HG03469 (cell line): Measurements from ENCODE around the gene MRPS7.
"Not testable (repeated sequence)": the region's sequence is repeated elsewhere in the genome, so short reads cannot be mapped to it uniquely, and the experiment has no call there.

ENCODE experiments used
- ATAC-seq: cut with Tn5 transposase; IDR thresholded peaks from one replicate; pipeline ENCODE4 v1.9.1; 2021; ENCODE audit warnings: mild to moderate bottlenecking, moderate library complexity, moderate number of reproducible peaks; ENCODE audit not compliant: unreplicated experiment

Gene MRPS7

GRCh38 chr17:75270966-75271232, 9.2 kb downstream of the MRPS7 start, which contains the start of gene MIF4GD:
MIF4GD (minus strand) TSS chr17:75271231; CDS start chr17:75270195, 1,036 bp downstream.
- ATAC-seq: no peak

- ATAC-seq: peak; percentile 59
Measured at GRCh38 chr17:75271233-75271954, 9.7 kb downstream of the MRPS7 start.

GRCh38 chr17:75271955-75272847, 10.5 kb downstream of the MRPS7 start:
- ATAC-seq: no peak

- ATAC-seq: no peak
Measured at GRCh38 chr17:75272848-75273184, 11.1 kb downstream of the MRPS7 start.

GRCh38 chr17:75273977-75274708, 12.5 kb downstream of the MRPS7 start:
- ATAC-seq: no peak

GRCh38 chr17:75277664-75278071, 16.0 kb downstream of the MRPS7 start:
- no peak for ATAC-seq

GRCh38 chr17:75280189-75280588, 18.5 kb downstream of the MRPS7 start:
- ATAC-seq: not testable (repeated sequence)

- ATAC-seq: no peak
Measured at GRCh38 chr17:75285123-75285522, 23.4 kb downstream of the MRPS7 start.

GRCh38 chr17:75287221-75287620, 25.5 kb downstream of the MRPS7 start:
- no peak for ATAC-seq

GRCh38 chr17:75288359-75288758, 26.7 kb downstream of the MRPS7 start:
- ATAC-seq: no peak

- peak; percentile 11 for ATAC-seq
Measured at GRCh38 chr17:75288770-75289114, 27.1 kb downstream of the MRPS7 start.

- peak; percentile 80 for ATAC-seq
Measured at GRCh38 chr17:75289115-75289831, 27.6 kb downstream of the MRPS7 start, which contains the start of gene SLC25A19. SLC25A19 (minus strand) TSS chr17:75289433; CDS start chr17:75286764, 2,669 bp downstream.

- no peak for ATAC-seq
Measured at GRCh38 chr17:75289832-75290337, 28.2 kb downstream of the MRPS7 start.

GRCh38 chr17:75292810-75293448, 31.2 kb downstream of the MRPS7 start:
- ATAC-seq: not testable (repeated sequence)

GRCh38 chr17:75295201-75296158, 33.8 kb downstream of the MRPS7 start:
- peak; percentile 40 for ATAC-seq

- ATAC-seq: no peak
Measured at GRCh38 chr17:75300280-75300679, 38.6 kb downstream of the MRPS7 start.

GRCh38 chr17:75301049-75301448, 39.4 kb downstream of the MRPS7 start:
- ATAC-seq: no peak

GRCh38 chr17:75301502-75302206, 40.0 kb downstream of the MRPS7 start:
- ATAC-seq: no peak
